PC-9 (cell line): ENCODE measurements around the gene WNT3.

Experiments used
- CTCF ChIP-seq: fragments of 200-600 bp; sonication (generic); conservative IDR thresholded peaks from 2 replicates; pipeline ENCODE4 v1.6.1; 2017; ENCODE audit warnings: mixed run types, antibody characterized with exemption, mild to moderate bottlenecking, moderate library complexity
- EZH2 ChIP-seq: fragments of 200-600 bp; sonication (generic); IDR thresholded peaks from 2 replicates; pipeline ENCODE4 v1.8.0; 2017; ENCODE audit warnings: antibody characterized with exemption, low read depth

DNA sequence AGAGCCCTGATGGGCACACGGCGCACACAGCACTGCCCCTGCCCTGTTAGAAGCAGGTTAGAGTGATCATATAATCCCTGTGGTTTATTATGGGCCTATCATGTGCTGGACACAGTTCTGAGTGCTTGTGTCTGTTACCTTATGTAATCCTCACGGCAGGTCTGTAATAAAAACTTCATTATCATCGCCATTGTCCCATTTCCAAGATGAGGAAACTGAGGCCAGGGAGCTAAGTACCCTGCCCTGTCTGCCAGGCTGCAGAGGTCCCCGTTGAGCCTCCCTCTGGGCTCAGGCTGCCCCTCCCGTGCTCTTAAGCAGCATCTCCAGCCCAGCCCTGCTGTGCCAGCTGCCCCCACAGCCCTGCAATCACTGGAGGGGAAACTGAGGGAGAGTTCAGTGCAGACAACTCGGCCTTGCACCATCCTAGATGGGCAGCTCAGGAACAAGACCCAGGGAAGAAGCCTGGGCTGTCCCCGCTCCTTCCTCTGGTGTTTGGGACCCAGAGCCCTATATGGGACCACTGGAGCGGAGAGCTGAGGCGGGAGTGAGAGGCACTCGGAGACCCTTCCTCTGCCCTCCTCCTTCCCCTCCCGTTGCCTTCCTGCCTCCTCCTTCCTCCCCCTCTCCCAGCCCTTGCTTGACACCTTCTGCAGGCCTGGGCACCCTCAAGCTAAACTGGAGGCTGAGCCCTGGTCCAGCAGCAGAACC, 42.0 kb downstream of the WNT3 start:
- TF ChIP-seq CTCF: no peak
- no peak for TF ChIP-seq EZH2
